ENCODE results near the gene RNF17.

DNA sequence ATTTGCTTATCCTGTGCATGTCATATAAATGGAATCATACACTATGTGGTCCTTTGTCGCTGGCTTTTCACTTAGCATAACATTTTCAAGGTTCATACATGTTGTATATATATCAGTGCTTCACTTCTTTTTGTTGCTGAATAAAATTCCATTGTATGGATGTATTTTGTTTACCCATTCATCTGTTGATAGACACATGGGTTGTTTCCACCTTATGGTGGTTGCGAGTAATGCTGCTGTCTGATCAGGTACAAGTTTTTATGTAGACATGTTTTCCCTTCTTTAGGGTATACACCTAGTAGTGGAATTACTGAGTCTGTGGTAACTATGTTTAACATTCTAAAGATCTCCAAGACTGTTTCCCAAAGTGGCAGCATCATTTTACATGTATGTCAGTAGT is 102.5 kb downstream of the RNF17 start:
- TF ChIP-seq, protein P1, sequence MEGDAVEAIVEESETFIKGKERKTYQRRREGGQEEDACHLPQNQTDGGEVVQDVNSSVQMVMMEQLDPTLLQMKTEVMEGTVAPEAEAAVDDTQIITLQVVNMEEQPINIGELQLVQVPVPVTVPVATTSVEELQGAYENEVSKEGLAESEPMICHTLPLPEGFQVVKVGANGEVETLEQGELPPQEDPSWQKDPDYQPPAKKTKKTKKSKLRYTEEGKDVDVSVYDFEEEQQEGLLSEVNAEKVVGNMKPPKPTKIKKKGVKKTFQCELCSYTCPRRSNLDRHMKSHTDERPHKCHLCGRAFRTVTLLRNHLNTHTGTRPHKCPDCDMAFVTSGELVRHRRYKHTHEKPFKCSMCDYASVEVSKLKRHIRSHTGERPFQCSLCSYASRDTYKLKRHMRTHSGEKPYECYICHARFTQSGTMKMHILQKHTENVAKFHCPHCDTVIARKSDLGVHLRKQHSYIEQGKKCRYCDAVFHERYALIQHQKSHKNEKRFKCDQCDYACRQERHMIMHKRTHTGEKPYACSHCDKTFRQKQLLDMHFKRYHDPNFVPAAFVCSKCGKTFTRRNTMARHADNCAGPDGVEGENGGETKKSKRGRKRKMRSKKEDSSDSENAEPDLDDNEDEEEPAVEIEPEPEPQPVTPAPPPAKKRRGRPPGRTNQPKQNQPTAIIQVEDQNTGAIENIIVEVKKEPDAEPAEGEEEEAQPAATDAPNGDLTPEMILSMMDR (IDR thresholded peaks at IDR 0.05; ENCODE audit: control extremely low read depth in 1 of 3, insufficient read depth in 1 of 3, low read depth in 1 of 3, low read length in 3 of 3), result no peak
- TF ChIP-seq EZH2 (IDR thresholded peaks at IDR 0.05; ENCODE audit: low read depth, low read length, severe bottlenecking), result no peak
- TF ChIP-seq NANOG (IDR thresholded peaks at IDR 0.05; ENCODE audit: insufficient read depth, low read depth, low read length, poor library complexity, severe bottlenecking), result no peak
- TF ChIP-seq, protein P2, sequence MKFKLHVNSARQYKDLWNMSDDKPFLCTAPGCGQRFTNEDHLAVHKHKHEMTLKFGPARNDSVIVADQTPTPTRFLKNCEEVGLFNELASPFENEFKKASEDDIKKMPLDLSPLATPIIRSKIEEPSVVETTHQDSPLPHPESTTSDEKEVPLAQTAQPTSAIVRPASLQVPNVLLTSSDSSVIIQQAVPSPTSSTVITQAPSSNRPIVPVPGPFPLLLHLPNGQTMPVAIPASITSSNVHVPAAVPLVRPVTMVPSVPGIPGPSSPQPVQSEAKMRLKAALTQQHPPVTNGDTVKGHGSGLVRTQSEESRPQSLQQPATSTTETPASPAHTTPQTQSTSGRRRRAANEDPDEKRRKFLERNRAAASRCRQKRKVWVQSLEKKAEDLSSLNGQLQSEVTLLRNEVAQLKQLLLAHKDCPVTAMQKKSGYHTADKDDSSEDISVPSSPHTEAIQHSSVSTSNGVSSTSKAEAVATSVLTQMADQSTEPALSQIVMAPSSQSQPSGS (IDR thresholded peaks at IDR 0.05; ENCODE audit: low read length), result no peak
- no peak for TF ChIP-seq RAD21 (IDR thresholded peaks at IDR 0.05 in 1 of 2, conservative IDR thresholded peaks at IDR 0.05 in 1 of 2; ENCODE audit: low read depth in 2 of 2, low read length in 2 of 2)
- no peak for TF ChIP-seq POLR2A (IDR thresholded peaks at IDR 0.05; ENCODE audit: control extremely low read depth in 1 of 2, low read depth in 2 of 2, low read length in 2 of 2)
- no peak for TF ChIP-seq SUZ12 (IDR thresholded peaks at IDR 0.05; ENCODE audit: low read length)
- no peak for TF ChIP-seq JUN (IDR thresholded peaks at IDR 0.05; ENCODE audit: low read depth, low read length)
- TF ChIP-seq EP300 (IDR thresholded peaks at IDR 0.05; ENCODE audit: borderline replicate concordance in 1 of 2, low read depth in 2 of 2, low read length in 2 of 2), result no peak
- TF ChIP-seq CHD2 (IDR thresholded peaks at IDR 0.05; ENCODE audit: low read length), result no peak
- TF ChIP-seq RFX5 (IDR thresholded peaks at IDR 0.05; ENCODE audit: borderline replicate concordance, low read depth, low read length), result no peak
